ENCODE measurements around the gene P2RY6. TPM values are rescaled to one million over a fixed set of nuclear protein-coding genes. Genes with fewer than 3 reads are reported as not detected.

Gene P2RY6
- total and polyA plus RNA-seq, 2 of the 4 experiments (the other 2 are of a cell fraction): 0.44 TPM; not detected in 1

GRCh38 chr11:73257342-73258103, 14.6 kb upstream of the P2RY6 start:
- H2BK15ac ChIP-seq (ENCODE audit: low read depth, low read length): peak overlapping the region; percentile 97; the same call in 2 of the 3 replicates
- peak overlapping the region; percentile 87 for H2AK9ac ChIP-seq (replicated peaks; ENCODE audit: low read depth, low read length, poor library complexity)
- H3K27ac ChIP-seq (ENCODE audit: insufficient read depth, low read length): peak overlapping the region; percentile 92
- no TSS peak for BruUV-seq (replicated peaks)
- peak; percentile 93 for ATAC-seq (ENCODE audit: low read depth)
- peak overlapping the region; percentile 70; the same call in 1 of the 2 replicates for H3K56ac ChIP-seq (ENCODE audit: extremely low read depth, insufficient read depth, low read length)
- dilution Hi-C loops (cut with HindIII; ENCODE audit: low sequenced_read_pairs, unreplicated experiment) (no loop called here), in situ Hi-C loops (cut with MboI; ENCODE audit: low sequenced_read_pairs) (no loop called here), intact Hi-C loops (cut with micrococcal nuclease) (no loop called here)
- peak overlapping the region; percentile 98 for H4K91ac ChIP-seq (ENCODE audit: insufficient read depth, low read depth, low read length)
- no peaks in the 10 kb centered on the region for H3K9me3 ChIP-seq (ENCODE audit: control insufficient read depth, insufficient read depth, low read length)
- peak overlapping the region; percentile 94 for H4K5ac ChIP-seq (ENCODE audit: low read depth, low read length)
- no peaks in the 10 kb centered on the region for H3K79me1 ChIP-seq (ENCODE audit: low read depth in 1 of 2, low read length in 2 of 2)
- peak overlapping the region; percentile 51 for H3K9ac ChIP-seq (ENCODE audit: low read depth, low read length)
- peak; percentile 91 for DNase-seq
- WGBS, 2 experiments (ENCODE audit: extremely low coverage in 2 of 2, insufficient read length in 1 of 2): 35% methylated on average over 2 of the region's 6 CpGs; no CpG with 5 or more reads in 1 of the 2 experiments
- peak overlapping the region; percentile 92 for H3K18ac ChIP-seq (ENCODE audit: low read depth, low read length)
- H3K4ac ChIP-seq (ENCODE audit: low read depth, low read length): peak overlapping the region; percentile 89
- H3K27me3 ChIP-seq (ENCODE audit: control insufficient read depth, insufficient read depth, low read length): no peaks in the 10 kb centered on the region
- H2AK5ac ChIP-seq (ENCODE audit: low read depth, low read length): peak overlapping the region; percentile 98
- H2BK120ac ChIP-seq (ENCODE audit: low read depth, low read length): peak overlapping the region; percentile 98
- peaks cover 14% of the 10 kb centered on the region for H3K9me1 ChIP-seq (ENCODE audit: insufficient read depth, low read length)
- H2BK5ac ChIP-seq (ENCODE audit: low read depth, low read length, poor library complexity, severe bottlenecking): peak overlapping the region; percentile 99
- H3K4me2 ChIP-seq (ENCODE audit: low read depth, low read length): peak overlapping the region; percentile 24; the same call in 1 of the 2 replicates
- H2AFZ ChIP-seq (replicated peaks; ENCODE audit: low read length, poor library complexity): peak overlapping the region; percentile 90
- CTCF ChIA-PET: interaction anchor here (0.6 to 1.4 kb wide), 2 partner anchors 50 kb away, joined by 3 to 4 read pairs; no protein-coding TSS in a partner anchor
- H3K23ac ChIP-seq (ENCODE audit: low read depth, low read length): peak overlapping the region; percentile 77
- H3K36me3 ChIP-seq (ENCODE audit: control insufficient read depth, insufficient read depth, low read length): no peaks in the 10 kb centered on the region
- peak overlapping the region; percentile 95 for H2BK20ac ChIP-seq (ENCODE audit: low read depth, low read length)
- H4K8ac ChIP-seq (ENCODE audit: low read depth in 2 of 2, low read length in 2 of 2): peak overlapping the region; percentile 93 to 97
- no peak overlapping the region for H3K4me3 ChIP-seq (ENCODE audit: insufficient read depth, low read depth, low read length)
- TF ChIP-seq FOS (IDR thresholded peaks at IDR 0.05; ENCODE audit: low read depth, low read length) (0 out of 2 replicates have a peak, but pooled peaks have one; percentile 31), RFX5 (IDR thresholded peaks at IDR 0.05; ENCODE audit: low read depth, low read length) (no peak), USF2 (IDR thresholded peaks at IDR 0.05; ENCODE audit: low read depth, low read length) (no peak), SMC3 (IDR thresholded peaks at IDR 0.05; ENCODE audit: low read depth, low read length) (no peak), NFE2L2 (IDR thresholded peaks at IDR 0.05; ENCODE audit: low read depth, low read length) (no peak), RAD21 (IDR thresholded peaks at IDR 0.05; ENCODE audit: low read length) (no peak), CEBPB (IDR thresholded peaks at IDR 0.05; ENCODE audit: low read depth, low read length) (peak; percentile 12; the same call in 1 of the 2 replicates), MAFK (IDR thresholded peaks at IDR 0.05; ENCODE audit: low read depth, low read length) (0 out of 2 replicates have a peak, but pooled peaks have one; percentile 13), POLR2A (IDR thresholded peaks at IDR 0.05; ENCODE audit: low read depth, low read length) (no peak), RCOR1 (IDR thresholded peaks at IDR 0.05; ENCODE audit: insufficient replicate concordance, low read length) (no peak)
- no peaks in the 10 kb centered on the region for H4K20me1 ChIP-seq (ENCODE audit: insufficient read depth, low read length)
- peaks cover 14% of the 10 kb centered on the region for H3K4me1 ChIP-seq (ENCODE audit: control insufficient read depth, insufficient read depth, low read length)
- H3K14ac ChIP-seq (replicated peaks; ENCODE audit: low read depth, low read length): peak overlapping the region; percentile 94
- POLR2A ChIA-PET (ENCODE audit: unreplicated experiment): no interaction called here

All from IMR-90 (cell line).